Caki2 (cell line): ENCODE data around the gene CHADL. TPM values are rescaled to one million over a fixed set of nuclear protein-coding genes. Genes with fewer than 3 reads are reported as not detected.
A peak's percentile ranks its signal among the peaks of the same experiment; 100 is the strongest.
"Not testable (repeated sequence)": the region's sequence is repeated elsewhere in the genome, so short reads cannot be mapped to it uniquely, and the experiment has no call there.

ENCODE experiments used
- DNase-seq: peaks from one replicate; pipeline ENCODE4 v3.0.0-alpha.2; 2015; ENCODE audit warnings: low read depth
- in situ Hi-C: cut with HindIII; loops from 2 replicates; pipeline ENCODE4 v1.10.0; 2016; ENCODE audit warnings: low sequenced_read_pairs, low pct_unique_long_range_greater_than_20kb, mixed read lengths
- total RNA-seq: library from RNA; depleted of rRNA; stranded (reverse); fragments of >200 nt; shearing (Covaris generic); gene quantifications from 2 replicates; pipeline ENCODE4 v1.2.3, GENCODE V29; 2014; ENCODE audit warnings: low replicate concordance

The CHADL gene
- total RNA-seq, 1 experiment from 2014 or later: not detected

DNA sequence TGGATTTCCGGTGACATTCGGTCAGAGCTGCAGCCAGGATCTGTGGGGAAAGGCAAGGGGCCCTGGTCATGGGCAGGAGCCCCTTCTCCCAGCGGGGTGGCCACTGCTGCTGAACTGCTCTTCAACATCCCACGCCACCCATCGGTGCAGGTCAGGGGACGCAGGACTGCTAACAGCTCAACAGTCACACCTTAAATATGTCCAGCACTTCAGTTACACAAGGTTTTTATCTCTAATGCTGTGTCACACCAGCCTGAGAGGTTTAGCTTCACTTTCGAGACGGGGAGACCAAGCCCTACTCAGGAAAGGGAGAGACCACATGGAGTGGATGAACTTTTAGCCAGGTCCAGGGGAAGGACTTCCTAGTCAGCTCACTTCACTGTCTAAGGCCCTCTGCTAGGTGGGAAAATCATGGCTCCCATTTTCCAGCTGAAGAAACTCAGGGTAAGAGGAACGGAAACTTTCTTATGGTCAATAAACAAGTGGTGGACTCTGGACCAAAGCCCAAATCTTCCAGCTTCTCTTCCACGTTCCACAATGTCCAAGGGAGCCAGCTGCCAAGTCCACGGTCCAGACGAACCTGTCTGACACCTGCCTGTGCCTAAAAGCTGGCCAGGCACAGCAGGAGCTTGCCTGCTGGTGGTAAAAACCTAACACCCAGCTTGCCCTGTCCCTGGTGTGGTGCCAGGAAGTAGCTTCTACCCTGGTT lies 21.0 kb upstream of the CHADL start:
- no peak for DNase-seq
- in situ Hi-C loops: no loop called here

DNA sequence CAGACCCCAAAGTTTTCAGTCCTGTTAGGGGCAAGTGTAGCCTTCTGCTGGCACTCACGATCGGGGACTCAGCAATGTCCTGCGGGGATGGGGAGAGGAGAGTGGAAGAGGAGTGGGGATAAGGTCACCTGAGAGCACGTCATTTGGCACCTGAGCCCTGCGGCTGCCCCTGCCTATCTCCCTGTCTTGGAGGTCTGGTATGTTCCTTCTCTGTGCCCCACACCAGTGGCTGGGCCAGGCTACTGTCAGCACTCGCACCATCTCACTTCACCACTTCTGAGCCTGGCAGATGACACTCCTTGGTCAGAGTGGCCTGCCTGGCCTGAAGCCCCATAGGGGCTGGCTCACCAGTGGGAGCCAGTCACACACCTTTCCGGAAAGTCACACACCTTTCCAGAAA lies 20.1 kb upstream of the CHADL start:
- no peak for DNase-seq
- in situ Hi-C loops: no loop called here

DNA sequence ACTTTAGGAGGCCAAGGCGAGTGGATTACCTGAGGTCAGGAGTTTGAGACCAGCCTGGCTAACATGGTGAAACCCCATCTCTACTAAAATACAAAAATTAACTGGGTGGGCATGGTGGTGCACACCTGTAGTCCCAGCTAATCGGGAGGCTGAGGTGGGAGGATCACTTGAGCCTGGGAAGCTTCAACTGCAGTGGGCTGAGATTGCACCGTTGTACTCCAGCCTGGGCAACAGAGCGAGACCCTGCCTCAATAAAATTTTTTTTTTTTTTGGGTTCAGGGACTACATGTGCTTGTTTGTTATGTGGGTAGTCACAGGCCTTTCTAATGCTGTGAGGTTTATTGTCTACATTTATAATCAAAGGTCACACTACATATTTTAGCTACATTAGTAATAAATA lies 19.0 kb upstream of the CHADL start:
- in situ Hi-C loops: not testable (repeated sequence)

DNA sequence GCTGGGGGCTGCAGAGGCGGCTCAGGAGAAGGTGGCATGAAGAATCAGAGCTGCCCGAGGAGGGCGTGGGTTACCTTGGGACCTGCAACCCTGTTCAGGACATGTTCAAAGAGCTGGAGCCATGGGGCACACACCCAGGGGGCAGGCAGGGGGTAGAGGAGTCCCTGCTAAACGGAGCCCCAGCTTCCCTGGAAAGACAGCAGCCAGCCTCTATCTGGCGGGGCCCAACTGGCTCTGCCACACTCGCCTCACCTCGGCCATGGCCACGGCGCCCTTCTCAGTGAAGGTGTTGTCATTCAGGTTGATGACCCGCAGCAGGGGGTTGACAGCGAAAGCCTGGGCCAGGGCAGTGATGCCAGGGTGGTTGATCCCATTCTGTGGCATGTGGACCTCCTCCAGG lies 17.0 kb upstream of the CHADL start:
- DNase-seq: no peak
- in situ Hi-C loops: no loop called here

More for the DNA sequence above, 19.0 kb upstream of the CHADL start:
- not testable (repeated sequence) for DNase-seq

DNA sequence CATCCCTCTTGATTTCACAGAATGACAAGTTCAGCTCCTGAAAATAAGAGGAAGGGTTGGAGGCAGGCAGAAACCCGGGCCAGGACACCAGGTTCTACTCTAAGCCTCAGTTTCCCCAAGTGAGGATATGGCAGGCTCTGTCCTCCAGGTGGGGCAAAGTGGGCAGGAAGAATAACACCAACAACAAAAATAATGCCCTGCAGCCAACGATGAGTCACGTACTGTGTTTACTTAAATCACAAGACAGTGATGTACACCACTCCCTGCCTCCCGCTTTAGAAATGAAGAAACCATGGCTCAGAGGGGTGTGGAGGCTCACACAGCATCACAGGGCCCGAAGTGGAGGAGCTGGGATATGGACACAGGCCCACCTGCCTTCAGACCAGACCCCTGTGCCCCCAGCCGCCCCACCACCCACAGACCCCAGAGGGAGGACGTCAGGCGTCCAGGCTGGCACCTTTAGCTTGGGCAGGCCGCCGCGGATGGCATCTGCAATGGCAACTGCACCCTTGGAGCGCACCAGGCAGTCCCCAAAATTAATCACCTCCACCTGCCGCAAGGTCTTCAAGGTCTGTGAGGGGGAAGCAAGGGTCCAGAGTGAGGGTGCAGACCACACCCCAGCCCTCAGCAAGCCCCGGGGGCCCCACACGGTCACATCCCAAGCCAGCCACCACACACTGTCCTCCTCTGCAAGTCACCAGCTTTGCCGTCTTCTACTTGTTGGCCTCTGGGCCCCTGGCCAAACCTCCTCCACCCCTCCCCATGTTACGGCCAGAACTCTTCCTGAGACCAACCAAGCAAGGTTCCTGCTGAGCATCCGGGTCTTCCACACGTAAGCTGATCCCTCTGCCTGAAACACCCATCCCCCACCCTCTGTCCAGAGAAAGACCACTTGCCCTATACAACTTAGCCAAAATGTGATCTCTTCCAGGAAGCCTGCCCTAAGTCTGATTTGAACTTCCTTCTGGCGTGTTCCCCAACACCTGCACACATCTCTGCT lies 15.8 kb upstream of the CHADL start:
- DNase-seq: peak; percentile 74
- in situ Hi-C loops: no loop called here

DNA sequence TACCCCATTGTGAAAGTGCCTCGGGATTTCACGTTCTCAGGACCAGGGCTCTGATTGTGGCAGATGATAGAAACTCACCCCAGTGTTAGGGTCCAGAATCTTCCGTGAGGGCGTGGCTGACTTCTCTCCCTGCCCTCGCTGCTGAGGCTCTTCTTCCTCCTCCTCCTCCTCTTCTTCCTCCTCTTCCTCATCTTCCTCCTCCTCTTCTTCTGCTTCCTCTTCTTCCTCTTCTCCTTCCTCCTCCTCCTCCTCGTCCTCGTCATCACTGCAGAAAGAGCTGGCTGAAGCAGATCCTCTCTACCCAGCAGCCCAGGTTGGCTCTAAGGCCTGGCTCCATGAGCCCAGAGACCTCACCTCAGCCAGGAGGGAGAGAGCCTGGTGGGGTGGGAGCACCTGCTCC lies 13.5 kb upstream of the CHADL start:
- in situ Hi-C loops: no loop called here
- no peak for DNase-seq

DNA sequence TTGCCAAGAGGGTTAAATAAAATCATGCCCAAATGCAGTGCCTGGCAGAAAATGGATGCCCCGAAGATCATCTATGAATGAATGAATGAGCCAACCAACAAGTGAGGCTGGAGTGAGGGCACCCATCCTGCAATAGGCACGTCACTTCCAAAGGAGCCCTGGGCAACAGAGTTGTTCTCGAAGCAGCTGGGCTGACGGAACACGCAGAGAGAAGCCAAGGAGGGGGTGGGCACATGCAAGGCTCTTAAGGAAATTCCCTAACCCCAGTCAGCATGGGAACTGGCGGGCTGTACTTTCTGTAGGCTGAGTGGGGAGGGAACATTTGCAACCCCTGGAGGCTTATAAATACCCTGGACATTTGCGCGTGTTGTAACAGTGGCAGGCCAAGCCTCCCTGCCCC lies 11.6 kb upstream of the CHADL start:
- in situ Hi-C loops: no loop called here
- no peak for DNase-seq

DNA sequence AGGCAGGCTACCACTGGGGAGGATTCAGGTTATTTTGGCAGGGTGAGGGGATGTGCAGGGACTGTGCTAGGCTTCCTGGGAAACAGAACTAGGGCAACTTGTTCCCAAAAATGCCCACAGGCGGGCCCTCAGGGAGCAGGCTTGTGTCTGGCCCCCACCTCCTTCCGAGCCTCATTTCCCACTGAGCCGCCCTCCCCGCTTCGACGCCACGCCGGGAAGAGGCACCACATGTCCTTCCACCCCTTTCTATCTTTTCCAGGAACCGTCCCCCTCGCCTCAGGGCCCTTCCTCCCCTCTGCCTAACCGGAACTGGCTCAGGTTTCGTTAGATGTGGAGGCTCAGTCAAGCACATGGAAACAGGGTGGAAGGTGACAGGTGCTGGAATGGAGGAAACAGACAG lies 9.4 kb upstream of the CHADL start:
- no peak for DNase-seq
- in situ Hi-C loops: no loop called here

DNA sequence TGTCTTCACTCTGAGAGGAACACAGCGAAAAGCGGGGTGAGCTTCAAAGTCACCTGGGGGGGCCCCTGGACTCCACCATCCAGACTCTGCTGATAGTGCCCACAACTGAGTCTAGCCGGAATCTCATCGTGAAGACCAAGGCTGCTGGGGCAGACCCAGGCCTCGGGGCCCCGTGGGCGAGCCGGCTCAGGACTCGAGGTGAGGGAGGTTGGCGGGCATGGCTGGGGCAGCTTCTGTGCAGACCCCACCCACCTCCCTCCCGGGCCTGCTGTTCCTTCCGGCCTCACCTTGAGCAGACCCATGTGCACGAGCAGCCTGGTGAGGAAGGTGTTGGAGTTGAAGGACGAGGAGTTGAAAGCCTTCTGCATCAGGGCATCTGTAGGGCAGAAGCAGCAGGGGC lies 8.7 kb upstream of the CHADL start:
- in situ Hi-C loops: no loop called here
- DNase-seq: no peak

DNA sequence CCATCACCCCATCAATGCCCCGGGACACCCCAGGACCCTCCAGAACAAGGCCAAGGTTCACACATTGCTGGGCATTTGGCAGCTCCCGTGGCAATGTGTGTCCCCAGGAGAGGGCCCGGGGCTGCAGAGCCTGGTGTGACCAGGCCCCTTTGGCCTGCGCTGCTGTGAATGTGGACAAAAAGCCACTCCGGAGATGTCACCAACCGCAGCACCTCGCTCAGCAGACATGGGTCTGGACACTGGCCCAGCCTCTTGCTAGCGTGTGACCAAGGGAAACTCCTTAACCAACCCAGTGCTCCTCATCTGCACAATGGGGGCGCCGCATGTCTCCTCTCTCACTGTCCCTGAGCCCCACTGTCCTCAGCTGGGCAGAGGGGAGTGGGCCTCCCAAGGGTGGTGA lies 8.0 kb upstream of the CHADL start:
- in situ Hi-C loops: no loop called here

DNA sequence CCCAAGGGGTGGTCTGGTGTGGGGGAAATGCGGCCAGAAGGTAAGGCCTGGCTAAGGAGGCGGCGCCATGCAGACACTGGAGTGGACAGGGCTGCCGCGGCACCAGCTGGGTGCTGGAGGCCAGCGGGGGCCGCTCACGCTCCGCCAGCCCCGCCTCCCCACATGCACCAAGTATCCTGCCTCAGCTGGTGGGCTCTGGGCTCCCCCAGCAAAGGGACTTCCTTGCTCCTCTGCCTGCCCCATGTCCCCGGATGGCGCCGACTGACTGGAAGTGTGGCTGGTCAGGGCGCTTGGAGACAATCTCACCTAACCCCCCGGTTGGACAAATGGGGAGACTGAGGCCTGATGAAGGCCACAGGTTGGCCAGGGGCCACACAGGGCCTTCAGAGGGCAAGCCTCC lies 7.6 kb upstream of the CHADL start:
- in situ Hi-C loops: no loop called here
- no peak for DNase-seq

More for the DNA sequence above, 8.0 kb upstream of the CHADL start:
- no peak for DNase-seq

DNA sequence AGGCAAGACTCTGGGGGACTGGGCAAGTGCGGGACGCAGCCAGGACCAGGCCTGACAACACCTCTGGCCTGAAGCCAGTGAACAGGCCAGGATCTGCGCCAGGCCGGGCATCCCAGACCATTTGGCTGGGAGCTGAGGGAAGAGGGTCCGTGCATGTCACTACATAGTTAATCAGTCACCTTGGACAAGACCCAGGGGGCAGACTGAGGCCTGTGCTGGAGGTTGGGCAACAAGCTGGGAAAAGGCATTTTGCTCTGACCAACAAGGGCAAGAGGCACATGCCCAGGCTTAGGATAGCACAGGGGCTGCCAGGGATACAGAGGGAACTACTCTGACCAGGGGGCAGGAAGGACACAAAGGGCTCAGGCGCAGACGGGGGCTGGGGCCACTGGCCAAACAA lies 7.0 kb upstream of the CHADL start:
- no peak for DNase-seq
- in situ Hi-C loops: no loop called here

DNA sequence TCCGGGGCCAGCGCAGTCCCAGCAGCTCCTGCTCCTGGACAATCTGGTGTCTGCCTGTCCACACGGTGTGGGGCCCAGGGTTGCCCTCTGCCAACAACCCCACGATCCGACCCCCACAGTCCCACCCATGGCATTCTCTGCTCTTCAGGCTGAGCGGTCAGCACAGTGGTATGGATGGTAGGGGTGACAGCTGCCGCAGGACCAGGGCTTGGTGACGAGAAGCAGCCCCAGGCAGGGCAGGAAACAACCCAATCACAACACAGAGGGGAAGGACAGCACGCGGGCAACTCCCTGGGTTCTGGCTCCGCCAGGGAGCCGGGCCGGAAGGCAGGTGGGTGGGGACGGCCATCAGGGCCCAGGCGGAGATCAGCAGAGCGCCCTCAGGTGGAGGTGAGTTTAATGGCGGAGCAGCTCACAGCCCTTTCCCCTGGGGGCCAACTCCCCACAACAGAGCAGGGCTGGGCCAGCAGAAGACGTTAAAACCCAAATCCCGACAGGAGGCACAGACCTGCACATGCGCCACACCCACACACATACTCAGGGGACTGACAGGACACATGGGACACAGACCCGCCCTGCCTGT lies 5.3 kb upstream of the CHADL start:
- in situ Hi-C loops: no loop called here
- DNase-seq: no peak

DNA sequence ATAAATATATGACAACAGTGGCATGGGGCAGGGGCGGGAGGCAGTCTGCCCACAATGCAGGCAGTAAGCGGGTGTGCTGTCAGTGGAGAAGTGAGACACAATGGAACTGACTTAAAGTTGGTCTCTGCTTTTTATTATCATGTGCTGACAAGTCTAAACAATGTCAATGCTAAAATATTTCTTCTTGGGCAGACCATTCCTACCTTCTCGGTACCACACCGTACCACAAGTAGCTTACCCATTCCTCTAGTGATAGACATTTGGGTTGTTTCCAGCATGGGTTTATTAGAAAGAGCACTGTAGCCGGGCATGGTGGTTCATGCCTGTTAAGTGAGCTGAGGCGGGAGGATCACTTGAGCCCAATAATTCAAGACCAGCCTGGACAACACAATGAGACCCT lies 2.6 kb upstream of the CHADL start:
- DNase-seq: no peak
- in situ Hi-C loops: no loop called here

DNA sequence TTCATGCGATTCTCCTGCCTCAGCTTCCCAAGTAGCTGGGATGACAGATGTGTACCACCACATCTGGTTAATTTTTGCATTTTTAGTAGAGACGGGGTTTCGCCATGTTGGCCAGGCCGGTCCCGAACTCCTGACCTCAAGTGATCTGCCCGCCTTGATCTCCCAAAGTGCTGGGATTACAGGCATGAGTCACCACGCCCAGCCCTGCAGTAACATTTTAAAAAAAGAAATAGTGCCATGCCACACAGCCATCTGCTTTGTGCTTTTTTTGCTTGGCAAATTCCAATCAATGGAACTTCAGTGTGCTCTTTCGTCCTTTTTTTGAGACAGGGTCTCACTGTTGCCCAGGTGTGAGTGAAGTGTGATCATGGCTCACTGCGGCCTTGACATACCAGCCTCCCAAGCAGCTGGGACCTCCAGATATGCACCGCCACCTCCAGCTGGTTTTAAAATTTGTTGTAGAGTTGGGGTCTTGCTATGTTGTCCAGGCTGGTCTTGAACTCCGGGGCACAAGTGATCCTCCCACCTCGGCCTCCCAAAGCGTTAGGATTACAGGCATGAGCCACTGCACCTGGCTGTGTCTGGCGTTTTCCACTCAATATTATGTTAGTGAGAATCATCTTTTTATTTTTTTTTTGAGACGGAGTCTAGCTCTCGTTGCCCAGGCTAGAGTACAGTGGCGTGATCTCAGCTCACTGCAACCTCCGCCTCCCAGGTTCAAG lies 1.8 kb upstream of the CHADL start:
- no peak for DNase-seq
- in situ Hi-C loops: no loop called here

DNA sequence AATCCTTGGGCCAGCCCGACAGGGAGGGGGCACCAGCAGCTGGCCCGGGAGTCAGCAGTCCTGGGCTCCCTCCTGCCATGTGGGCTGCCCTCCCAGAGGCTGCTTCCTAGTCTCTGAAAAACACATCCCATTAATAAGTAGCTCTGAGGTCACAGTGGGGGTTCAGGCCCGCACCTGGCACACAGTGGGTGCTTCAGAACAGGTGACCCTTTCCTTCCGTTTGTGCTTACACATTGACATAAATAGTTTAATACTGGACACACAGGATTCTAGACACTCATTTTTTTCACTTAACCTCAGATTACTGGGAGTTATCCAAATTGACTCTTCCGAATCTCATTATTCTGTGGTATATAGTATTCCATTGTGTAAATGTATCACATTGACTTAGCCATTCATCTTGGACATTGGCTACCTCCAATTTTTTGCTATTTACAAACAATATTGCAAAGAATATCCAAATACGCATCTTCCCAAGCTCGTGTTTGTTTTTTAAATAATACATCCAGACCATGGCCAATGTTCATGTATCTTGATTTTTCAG lies 474 bp upstream of the CHADL start:
- in situ Hi-C loops: no loop called here
- no peak for DNase-seq

DNA sequence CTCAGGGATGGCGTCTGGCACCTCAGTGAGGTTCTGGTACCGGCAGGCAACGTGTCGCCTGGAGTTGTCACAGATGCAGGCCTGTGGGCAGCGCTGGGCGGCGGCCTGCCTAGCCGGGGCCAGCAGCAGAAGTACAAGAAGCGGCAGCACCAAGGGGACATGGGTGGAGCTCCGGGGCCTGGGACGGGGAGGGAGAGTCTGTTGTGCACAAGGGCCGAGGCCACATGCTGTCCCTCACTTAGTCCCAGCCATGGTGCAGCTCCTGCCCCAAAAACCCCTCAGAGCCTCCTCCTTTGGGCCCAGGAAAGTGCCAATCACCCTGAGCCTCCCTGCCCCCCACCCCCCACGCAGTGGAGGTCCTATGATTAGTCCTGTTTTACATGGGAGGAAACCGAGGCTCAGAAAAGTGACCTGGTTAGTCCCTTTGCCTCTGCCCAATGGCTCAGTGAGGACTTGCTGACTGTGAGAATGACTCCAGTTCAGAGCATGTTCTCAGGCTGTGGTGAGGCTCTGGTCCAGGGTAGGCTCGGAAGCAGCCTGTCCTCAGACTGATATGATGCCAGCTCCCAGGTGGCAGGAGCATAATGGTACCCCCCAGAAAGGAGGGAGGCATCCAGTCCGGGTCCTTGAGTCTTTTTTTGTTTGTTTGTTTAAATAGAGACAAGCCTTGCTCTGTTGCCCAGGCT lies 1.1 kb downstream of the CHADL start:
- in situ Hi-C loops: no loop called here
- no peak for DNase-seq
